SK-N-SH treated with all-trans-retinoic acid at 6 μM for 48 hours (cell line): ENCODE results near the gene POLD1.

Experiments
- ARNTL ChIP-seq: fragments of 450-650 bp; formaldehyde crosslinking; IDR thresholded peaks from 2 replicates; pipeline ENCODE4 v1.5.0; 2020; ENCODE audit warnings: low read depth, mild to moderate bottlenecking, moderate library complexity, borderline replicate concordance
- CREB5 ChIP-seq: fragments of 250-450 bp; sonication (Bioruptor Pico); IDR thresholded peaks from 2 replicates; pipeline ENCODE4 v1.5.1; 2020; ENCODE audit warnings: low read depth, mild to moderate bottlenecking, moderate library complexity
- ESRRG ChIP-seq: fragments of 250-450 bp; sonication (Bioruptor Pico); IDR thresholded peaks from 2 replicates; pipeline ENCODE4 v1.6.1; 2021; ENCODE audit warnings: mild to moderate bottlenecking
- PATZ1 ChIP-seq: fragments of 250-450 bp; sonication (Bioruptor Pico); IDR thresholded peaks from 2 replicates; pipeline ENCODE4 v1.8.0; 2020; ENCODE audit warnings: mild to moderate bottlenecking, moderate library complexity, borderline replicate concordance
- POU6F1 ChIP-seq: fragments of 250-450 bp; sonication (Bioruptor Pico); IDR thresholded peaks from 2 replicates; pipeline ENCODE4 v1.8.0; 2021; ENCODE audit warnings: low read depth, mild to moderate bottlenecking, moderate library complexity, borderline replicate concordance
- PPARA ChIP-seq: fragments of 250-450 bp; sonication (Bioruptor Pico); IDR thresholded peaks from 2 replicates; pipeline ENCODE4 v1.5.0; 2020; ENCODE audit warnings: mild to moderate bottlenecking, borderline replicate concordance
- RARB ChIP-seq: fragments of 250-450 bp; sonication (Bioruptor Pico); IDR thresholded peaks from 2 replicates; pipeline ENCODE4 v1.8.0; 2021; ENCODE audit warnings: mild to moderate bottlenecking, moderate library complexity
- TCF4 ChIP-seq: fragments of 250-450 bp; sonication (Bioruptor Pico); IDR thresholded peaks from 2 replicates; pipeline ENCODE4 v1.8.0; 2021; ENCODE audit warnings: mild to moderate bottlenecking, moderate library complexity, borderline replicate concordance
- TOX ChIP-seq: fragments of 250-450 bp; sonication (Bioruptor Pico); IDR thresholded peaks from 2 replicates; pipeline ENCODE4 v1.8.0; 2021; ENCODE audit warnings: mild to moderate bottlenecking, moderate library complexity, borderline replicate concordance
- TSHZ2 ChIP-seq: fragments of 250-450 bp; sonication (Bioruptor Pico); IDR thresholded peaks from 2 replicates; pipeline ENCODE4 v1.5.0; 2020; ENCODE audit warnings: mild to moderate bottlenecking, moderate library complexity
- ZFP3 ChIP-seq: fragments of 250-450 bp; sonication (Bioruptor Pico); IDR thresholded peaks from 2 replicates; pipeline ENCODE4 v1.5.0; 2020; ENCODE audit warnings: mild to moderate bottlenecking, moderate library complexity
- ZFP30 ChIP-seq: fragments of 450-650 bp; formaldehyde crosslinking; IDR thresholded peaks from 2 replicates; pipeline ENCODE4 v1.5.0; 2022; ENCODE audit warnings: mild to moderate bottlenecking, moderate library complexity
- ZNF565 ChIP-seq: fragments of 450-650 bp; formaldehyde crosslinking; conservative IDR thresholded peaks from 2 replicates; pipeline ENCODE4 v1.5.0; 2020; ENCODE audit warnings: low read depth, mild to moderate bottlenecking, moderate library complexity

GRCh38 chr19:50465986-50466705 is 82.0 kb downstream of the POLD1 start:
- TF ChIP-seq TSHZ2 (CRISPR knock-in tag) (no peak), ZFP3 (CRISPR knock-in tag) (no peak), CREB5 (CRISPR knock-in tag) (no peak), TCF4 (CRISPR knock-in tag) (no peak), ESRRG (CRISPR knock-in tag) (no peak), RARB (CRISPR knock-in tag) (no peak), ZFP30 (no peak), POU6F1 (CRISPR knock-in tag) (no peak), ZNF565 (CRISPR knock-in tag) (no peak), PPARA (CRISPR knock-in tag) (no peak), TOX (CRISPR knock-in tag) (no peak), PATZ1 (CRISPR knock-in tag) (no peak), ARNTL (CRISPR knock-in tag) (no peak)
